ENCODE measurements around the gene SASH1.
"Not testable (repeated sequence)": the region's sequence is repeated elsewhere in the genome, so short reads cannot be mapped to it uniquely, and the experiment has no call there.

Gene SASH1

GRCh38 chr6:148563066-148563465 lies 220.4 kb downstream of the SASH1 start:
- no peak for DNase-seq

- DNase-seq = no peak
Measured at GRCh38 chr6:148564494-148565035, 221.9 kb downstream of the SASH1 start.

GRCh38 chr6:148565321-148565926 lies 222.8 kb downstream of the SASH1 start:
- DNase-seq = no peak

GRCh38 chr6:148565930-148566663 lies 223.5 kb downstream of the SASH1 start:
- DNase-seq = no peak

- no peak for DNase-seq
Measured at GRCh38 chr6:148566664-148567350, 224.2 kb downstream of the SASH1 start.

GRCh38 chr6:148570456-148570855 lies 227.8 kb downstream of the SASH1 start:
- no peak for DNase-seq

- DNase-seq = no peak
Measured at GRCh38 chr6:148572676-148573335, 230.2 kb downstream of the SASH1 start.

- DNase-seq = no peak
Measured at GRCh38 chr6:148573922-148574321, 231.3 kb downstream of the SASH1 start.

- peak; percentile 37 for DNase-seq
Measured at GRCh38 chr6:148577687-148578488, 235.2 kb downstream of the SASH1 start.

GRCh38 chr6:148578489-148578814 lies 235.8 kb downstream of the SASH1 start:
- no peak for DNase-seq

- DNase-seq = no peak
Measured at GRCh38 chr6:148578837-148579565, 236.4 kb downstream of the SASH1 start.

- DNase-seq = no peak
Measured at GRCh38 chr6:148580442-148580841, 237.8 kb downstream of the SASH1 start.

GRCh38 chr6:148583631-148584030 lies 241.0 kb downstream of the SASH1 start:
- DNase-seq = no peak

- not testable (repeated sequence) for DNase-seq
Measured at GRCh38 chr6:148585641-148586040, 243.0 kb downstream of the SASH1 start.

GRCh38 chr6:148590883-148591282 lies 248.2 kb downstream of the SASH1 start:
- no peak for DNase-seq

- no peak for DNase-seq
Measured at GRCh38 chr6:148591656-148592055, 249.0 kb downstream of the SASH1 start.

- no peak for DNase-seq
Measured at GRCh38 chr6:148593130-148593812, 250.6 kb downstream of the SASH1 start.

GRCh38 chr6:148593813-148594170 lies 251.2 kb downstream of the SASH1 start:
- no peak for DNase-seq

- no peak for DNase-seq
Measured at GRCh38 chr6:148595550-148595949, 252.9 kb downstream of the SASH1 start.

- no peak for DNase-seq
Measured at GRCh38 chr6:148596891-148597455, 254.3 kb downstream of the SASH1 start.

GRCh38 chr6:148598724-148599123 lies 256.1 kb downstream of the SASH1 start:
- no peak for DNase-seq

Measured in NCI-H748 treated with DMSO at 0.1 percent for 48 hours (cell line).